Heart left ventricle (tissue), 13 donors: ENCODE data around the gene SBNO1.

ENCODE experiments used
- CTCF ChIP-seq, 12 donors: fragments of 200-600 bp; sonication (generic) in 4 of 12; IDR thresholded peaks; one replicate each; pipeline versions ENCODE4 v1.5.0 to v1.8.0; 2018 to 2022; ENCODE audit warnings: antibody characterized with exemption in 12 of 12, mild to moderate bottlenecking in 5 of 12
- POLR2A ChIP-seq, 2 donors: fragments of 450-650 bp; IDR thresholded peaks; one replicate each; pipeline ENCODE4 v1.6.1; 2017; ENCODE audit warnings: antibody characterized with exemption in 2 of 2, mild to moderate bottlenecking in 2 of 2, moderate library complexity in 2 of 2
- donor health status: ischemic (EF 13 %, LVEDD 7.1; RV severe dilation, severe dysfunction).
- donor health status: DM: no; HTN: yes; CAD: no.
- donor health status: DM: no; HTN: no; CAD: no.
- donor health status: ischemic (EF 25% LVEDD 6.9; RV normal size, moderate dysfunction).
- donor health status: ischemic (EF 25% LVEDD 5.7; RV mildly dilated, moderate dysfunction).
- donor health status: ischemic (EF 35%, LVEDD 5.7; RV mildly dilated, moderate dysfunction).
- donor health status: nonischemic (EF 11% LVEDD 7.7; RV severe dilation, severe dysfunction).
- donor health status: DM: yes; HTN: yes; CAD: no.
- donor health status: PGD.
- donor health status: ischemic (EF 29% LVEDD 5.4; RV normal size, mild dysfunction).
- donor health status: nonischemic (EF 23%, LVEDD 6.1; RV moderate dilation, normal function).

GRCh38 chr12:123267335-123267920 is 97.2 kb downstream of the SBNO1 start:
- no peak for TF ChIP-seq CTCF (IDR thresholded peaks at IDR 0.05)
- TF ChIP-seq POLR2A (IDR thresholded peaks at IDR 0.05), result no peak
